ENCODE measurements around the gene IMPG2. TPM values are rescaled to one million over a fixed set of nuclear protein-coding genes. Genes with fewer than 3 reads are reported as not detected.

IMPG2 gene
- total and polyA plus RNA-seq, 2 experiments from 2014 or later: 0.12 to 0.33 TPM

GRCh38 chr3:101261506-101261905, 58.9 kb downstream of the IMPG2 start:
- H3K4me3 ChIP-seq: no peak overlapping the region
- H3K27ac ChIP-seq: no peak overlapping the region
- H3K4me1 ChIP-seq (ENCODE audit: low read depth): no peaks in the 10 kb centered on the region
- no peaks in the 10 kb centered on the region for H3K9me3 ChIP-seq (ENCODE audit: low read depth)
- no peaks in the 10 kb centered on the region for H3K36me3 ChIP-seq
- H3K27me3 ChIP-seq: no peaks in the 10 kb centered on the region
- DNase-seq (ENCODE audit: low read depth in 1 of 2, low spot score in 1 of 2): no peak
- TF ChIP-seq, protein P1, sequence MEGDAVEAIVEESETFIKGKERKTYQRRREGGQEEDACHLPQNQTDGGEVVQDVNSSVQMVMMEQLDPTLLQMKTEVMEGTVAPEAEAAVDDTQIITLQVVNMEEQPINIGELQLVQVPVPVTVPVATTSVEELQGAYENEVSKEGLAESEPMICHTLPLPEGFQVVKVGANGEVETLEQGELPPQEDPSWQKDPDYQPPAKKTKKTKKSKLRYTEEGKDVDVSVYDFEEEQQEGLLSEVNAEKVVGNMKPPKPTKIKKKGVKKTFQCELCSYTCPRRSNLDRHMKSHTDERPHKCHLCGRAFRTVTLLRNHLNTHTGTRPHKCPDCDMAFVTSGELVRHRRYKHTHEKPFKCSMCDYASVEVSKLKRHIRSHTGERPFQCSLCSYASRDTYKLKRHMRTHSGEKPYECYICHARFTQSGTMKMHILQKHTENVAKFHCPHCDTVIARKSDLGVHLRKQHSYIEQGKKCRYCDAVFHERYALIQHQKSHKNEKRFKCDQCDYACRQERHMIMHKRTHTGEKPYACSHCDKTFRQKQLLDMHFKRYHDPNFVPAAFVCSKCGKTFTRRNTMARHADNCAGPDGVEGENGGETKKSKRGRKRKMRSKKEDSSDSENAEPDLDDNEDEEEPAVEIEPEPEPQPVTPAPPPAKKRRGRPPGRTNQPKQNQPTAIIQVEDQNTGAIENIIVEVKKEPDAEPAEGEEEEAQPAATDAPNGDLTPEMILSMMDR (IDR thresholded peaks at IDR 0.05; ENCODE audit: low read depth, low read length): no peak

- TF ChIP-seq, protein P1 (IDR thresholded peaks at IDR 0.05; ENCODE audit: low read depth, low read length): no peak
- Histone ChIP-seq H3K4me1 (ENCODE audit: low read depth) (no peaks in the 10 kb centered on the region), H3K9me3 (ENCODE audit: low read depth) (no peaks in the 10 kb centered on the region), H3K4me3 (no peak overlapping the region), H3K27ac (no peak overlapping the region), H3K27me3 (no peaks in the 10 kb centered on the region), H3K36me3 (no peaks in the 10 kb centered on the region)
- DNase-seq (ENCODE audit: low read depth in 1 of 2, low spot score in 1 of 2): no peak
Measured at GRCh38 chr3:101259485-101260341, 60.7 kb downstream of the IMPG2 start.

DNA sequence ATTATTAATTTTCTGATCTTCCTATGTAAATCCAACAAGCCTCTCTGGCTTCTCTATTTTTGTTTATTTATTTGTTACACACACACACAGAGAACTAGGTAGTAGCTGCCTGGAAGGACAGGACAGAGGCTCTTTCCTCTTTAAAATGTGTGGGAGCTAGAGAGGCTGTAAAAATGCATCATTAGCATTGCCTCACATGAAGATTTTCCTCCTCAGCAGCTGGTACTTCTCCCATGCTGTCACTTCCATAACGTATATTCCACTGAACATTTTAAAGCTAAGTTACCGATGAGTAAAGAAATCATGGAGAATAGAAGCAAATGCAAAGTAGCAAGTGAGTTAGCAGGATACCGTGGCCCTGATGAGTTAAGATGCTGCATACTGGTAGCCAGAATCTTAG, 63.9 kb downstream of the IMPG2 start:
- Histone ChIP-seq H3K4me1 (ENCODE audit: low read depth) (peaks cover 9% of the 10 kb centered on the region), H3K9me3 (ENCODE audit: low read depth) (no peaks in the 10 kb centered on the region), H3K27me3 (no peaks in the 10 kb centered on the region), H3K36me3 (no peaks in the 10 kb centered on the region), H3K4me3 (no peak overlapping the region), H3K27ac (no peak overlapping the region)
- TF ChIP-seq, protein P1 (IDR thresholded peaks at IDR 0.05; ENCODE audit: low read depth, low read length): no peak
- DNase-seq (ENCODE audit: low read depth in 1 of 2, low spot score in 1 of 2): peak in 1 of 2 donors; percentile 34

GRCh38 chr3:101255441-101255840, 64.9 kb downstream of the IMPG2 start:
- Histone ChIP-seq H3K4me1 (ENCODE audit: low read depth) (peaks cover 9% of the 10 kb centered on the region), H3K27me3 (no peaks in the 10 kb centered on the region), H3K9me3 (ENCODE audit: low read depth) (no peaks in the 10 kb centered on the region), H3K4me3 (no peak overlapping the region), H3K27ac (no peak overlapping the region), H3K36me3 (no peaks in the 10 kb centered on the region)
- DNase-seq (ENCODE audit: low read depth in 1 of 2, low spot score in 1 of 2): no peak
- TF ChIP-seq, protein P1 (IDR thresholded peaks at IDR 0.05; ENCODE audit: low read depth, low read length): no peak

DNA sequence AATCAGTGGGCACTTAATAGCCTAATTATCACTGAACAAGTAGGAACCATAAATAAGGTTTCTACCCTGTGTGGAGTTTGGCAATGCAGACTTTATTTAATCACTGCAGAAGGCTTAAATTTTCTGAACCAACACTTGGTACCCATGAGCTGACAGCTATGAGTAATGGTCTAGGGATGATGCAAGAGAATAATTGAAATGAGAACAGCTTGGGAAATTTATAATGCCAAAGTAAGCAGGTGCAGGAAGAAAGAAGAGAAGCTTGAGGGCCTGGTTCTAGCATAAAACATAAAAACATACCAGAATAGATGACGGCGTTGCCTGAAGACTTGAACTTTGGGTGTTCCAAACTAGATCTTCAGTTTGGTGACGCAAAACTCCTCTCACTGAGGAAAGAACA, 67.0 kb downstream of the IMPG2 start:
- Histone ChIP-seq H3K4me3 (no peak overlapping the region), H3K9me3 (ENCODE audit: low read depth) (no peaks in the 10 kb centered on the region), H3K36me3 (no peaks in the 10 kb centered on the region), H3K27me3 (no peaks in the 10 kb centered on the region), H3K27ac (no peak overlapping the region), H3K4me1 (ENCODE audit: low read depth) (peaks cover 9% of the 10 kb centered on the region)
- no peak for DNase-seq (ENCODE audit: low read depth in 1 of 2, low spot score in 1 of 2)
- TF ChIP-seq, protein P1 (IDR thresholded peaks at IDR 0.05; ENCODE audit: low read depth, low read length): no peak

Measured in cardiac muscle cell (in vitro differentiated cells and primary cell).